HEK293 (cell line): ENCODE results near the gene PSMD9.
"Not testable (repeated sequence)": the region's sequence is repeated elsewhere in the genome, so short reads cannot be mapped to it uniquely, and the experiment has no call there.

Source experiments
- CTCF ChIA-PET: fragments of 350-600 bp; formaldehyde crosslinking; extraction: SDS; loops from one replicate; lab custom pipeline; 2021; ENCODE audit warnings: antibody characterized with exemption; lab: Yijun Ruan, JAX
- POLR2A ChIA-PET: fragments of 300-600 bp; formaldehyde crosslinking; extraction: SDS; loops from one replicate; lab custom pipeline; 2020; ENCODE audit warnings: antibody characterized with exemption, inconsistent platforms; lab: Yijun Ruan, JAX
- H3K27ac ChIP-seq: fragments of 200-500 bp; sonication (Bioruptor generic); 2 replicates; pipeline ENCODE4 v1.5.1; 2014; ENCODE audit warnings: low read depth, low read length, control low read depth, inconsistent platforms; ENCODE audit errors: extremely low read depth
- H3K36me3 ChIP-seq, 2 experiments: fragments of 200-500 bp in 1 of 2; sonication (Bioruptor generic) in 1 of 2; 1 replicate in 1 of 2; 2 replicates in 1 of 2; pipeline ENCODE4 v1.5.1; 2014 to 2017; ENCODE audit warnings: inconsistent platforms in 2 of 2, low read length in 2 of 2; ENCODE audit not compliant: control insufficient read depth in 2 of 2, insufficient read depth in 1 of 2
- H3K4me1 ChIP-seq: fragments of 200-500 bp; sonication (Bioruptor generic); 2 replicates; pipeline ENCODE4 v1.5.1; 2014; ENCODE audit warnings: mild to moderate bottlenecking, low read length, inconsistent platforms; ENCODE audit not compliant: control insufficient read depth, insufficient read depth
- H3K4me3 ChIP-seq: 2 replicates; pipeline ENCODE4 v1.5.1; 2011; ENCODE audit warnings: low read depth, mild to moderate bottlenecking, control low read depth, low read length, moderate library complexity
- H3K9me3 ChIP-seq: fragments of 200-500 bp; sonication (Bioruptor generic); 2 replicates; pipeline ENCODE4 v1.5.1; 2014; ENCODE audit warnings: low read depth, low read length, inconsistent platforms; ENCODE audit not compliant: control insufficient read depth, insufficient read depth
- HOXA7 ChIP-seq: sonication (generic); formaldehyde crosslinking; IDR thresholded peaks from 2 replicates; pipeline ENCODE4 v1.8.1; 2022; ENCODE audit warnings: missing genetic modification reagents, borderline replicate concordance
- OSR2 ChIP-seq: fragments of 450-650 bp; formaldehyde crosslinking; IDR thresholded peaks from 2 replicates; pipeline ENCODE4 v1.5.1; 2016; ENCODE audit warnings: missing biosample characterization, missing genetic modification characterization
- ZBTB7A ChIP-seq: fragments of 450-650 bp; formaldehyde crosslinking; IDR thresholded peaks from 2 replicates; pipeline ENCODE4 v1.5.1; 2016; ENCODE audit warnings: low read depth, missing biosample characterization, missing genetic modification characterization
- ZBTB8A ChIP-seq: fragments of 450-650 bp; formaldehyde crosslinking; IDR thresholded peaks from 2 replicates; pipeline ENCODE4 v1.5.1; 2016; ENCODE audit warnings: missing biosample characterization, missing genetic modification characterization
- ZNF19 ChIP-seq: fragments of 450-650 bp; formaldehyde crosslinking; IDR thresholded peaks from 2 replicates; pipeline ENCODE4; 2016; ENCODE audit warnings: missing biosample characterization, missing genetic modification characterization, low read depth
- ZNF292 ChIP-seq: fragments of 450-650 bp; formaldehyde crosslinking; IDR thresholded peaks from 2 replicates; pipeline ENCODE4 v1.5.1; 2016; ENCODE audit warnings: low read depth, missing biosample characterization, missing genetic modification characterization, borderline replicate concordance
- ZNF335 ChIP-seq: fragments of 450-650 bp; formaldehyde crosslinking; conservative IDR thresholded peaks from 2 replicates; pipeline ENCODE4 v1.5.1; 2016; ENCODE audit warnings: missing biosample characterization, missing genetic modification characterization
- ZNF433 ChIP-seq: fragments of 450-650 bp; formaldehyde crosslinking; IDR thresholded peaks from 2 replicates; pipeline ENCODE4 v1.5.1; 2016; ENCODE audit warnings: missing biosample characterization, missing genetic modification characterization, low read depth
- ZNF530 ChIP-seq: fragments of 450-650 bp; formaldehyde crosslinking; IDR thresholded peaks from 2 replicates; pipeline ENCODE4 v1.5.1; 2016; ENCODE audit warnings: low read depth, missing biosample characterization, missing genetic modification characterization
- ZNF561 ChIP-seq: fragments of 450-650 bp; IDR thresholded peaks from 2 replicates; pipeline ENCODE4 v1.5.1; 2018; ENCODE audit warnings: missing biosample characterization, missing genetic modification characterization, borderline replicate concordance
- TF ChIP-seq, protein P1 (sequence below): fragments of 450-650 bp; formaldehyde crosslinking; IDR thresholded peaks from 2 replicates; pipeline ENCODE4 v1.5.1; 2016; ENCODE audit warnings: missing biosample characterization, missing genetic modification characterization
- TF ChIP-seq, protein P2 (sequence below): fragments of 450-650 bp; formaldehyde crosslinking; IDR thresholded peaks from 2 replicates; pipeline ENCODE4 v1.5.1; 2016; ENCODE audit warnings: missing biosample characterization, missing genetic modification characterization
- TF ChIP-seq, protein P3 (sequence below): fragments of 450-650 bp; formaldehyde crosslinking; IDR thresholded peaks from 2 replicates; pipeline ENCODE4 v1.5.1; 2017; ENCODE audit warnings: missing biosample characterization, missing genetic modification characterization
- TF ChIP-seq, protein P4 (sequence below): fragments of 450-650 bp; formaldehyde crosslinking; IDR thresholded peaks from 2 replicates; pipeline ENCODE4 v1.5.1; 2017; ENCODE audit warnings: missing biosample characterization, missing genetic modification characterization

Gene PSMD9

DNA sequence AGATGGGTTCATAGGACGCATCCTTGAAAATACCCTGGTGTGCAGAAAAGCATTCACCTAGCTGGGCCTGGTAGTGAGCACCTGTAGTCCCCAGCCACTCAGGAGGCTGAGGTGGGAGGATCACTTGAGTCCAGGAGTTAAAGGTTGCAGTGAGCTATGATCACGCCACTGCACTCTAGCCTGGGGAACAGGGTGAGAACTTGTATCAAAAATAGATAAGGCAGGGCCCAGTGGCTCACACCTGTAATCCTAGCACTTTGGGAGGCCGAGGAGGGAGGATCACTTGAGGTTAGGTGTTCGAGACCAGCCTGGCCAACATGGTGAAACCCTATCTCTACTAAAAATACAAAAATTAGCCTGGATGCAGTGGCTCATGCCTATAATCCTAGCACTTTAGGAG lies 27.9 kb upstream of the PSMD9 start:
- CTCF ChIA-PET, result interaction anchor here (0.7 to 3.8 kb wide), 4 partner anchors 23 to 67 kb away, joined by 3 to 22 read pairs (median 4); partner anchors contain the start of genes PSMD9 and RHOF
- H3K36me3 ChIP-seq, H3K4me3 ChIP-seq, H3K27ac ChIP-seq, H3K4me1 ChIP-seq, H3K9me3 ChIP-seq, POLR2A ChIA-PET: not testable (repeated sequence)
- 0 out of 2 replicates have a peak, but pooled peaks have one; percentile 22 for TF ChIP-seq ZBTB7A (tag by site-specific recombination)

DNA sequence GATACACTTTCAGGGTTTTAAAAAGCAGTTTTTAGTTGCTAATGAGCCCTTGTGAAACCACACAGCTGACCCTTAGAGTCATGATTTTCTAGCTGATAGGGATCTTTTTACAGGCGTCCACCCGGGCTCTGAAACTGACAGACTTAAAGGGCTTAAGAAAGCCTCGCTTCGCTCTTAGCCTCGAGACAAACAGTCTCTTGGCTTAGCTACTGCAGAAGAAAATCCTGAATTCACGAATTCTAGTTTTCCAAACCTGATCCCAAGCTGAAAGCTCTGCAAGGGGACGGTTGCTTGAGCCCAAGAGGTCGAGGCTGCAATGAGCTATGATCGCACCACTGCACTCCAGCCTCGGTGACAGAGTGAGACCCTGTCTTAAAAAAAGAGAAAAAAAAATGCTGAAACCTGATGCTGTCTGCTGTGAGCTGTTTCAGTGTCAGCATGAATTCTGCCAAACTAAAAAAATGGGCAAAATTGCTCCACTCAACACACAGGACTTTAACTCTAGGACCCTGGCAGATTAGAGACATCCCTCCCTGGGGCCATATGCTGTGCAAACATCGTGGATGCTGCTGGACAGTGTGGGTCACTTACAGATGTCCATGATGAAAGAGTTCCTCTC lies 26.8 kb upstream of the PSMD9 start:
- CTCF ChIA-PET, result interaction anchor here (0.6 to 3.8 kb wide), 3 partner anchors 32 to 68 kb away, joined by 4 to 22 read pairs (median 6); partner anchors contain the start of gene RHOF
- H3K27ac ChIP-seq, result no peak overlapping the region

DNA sequence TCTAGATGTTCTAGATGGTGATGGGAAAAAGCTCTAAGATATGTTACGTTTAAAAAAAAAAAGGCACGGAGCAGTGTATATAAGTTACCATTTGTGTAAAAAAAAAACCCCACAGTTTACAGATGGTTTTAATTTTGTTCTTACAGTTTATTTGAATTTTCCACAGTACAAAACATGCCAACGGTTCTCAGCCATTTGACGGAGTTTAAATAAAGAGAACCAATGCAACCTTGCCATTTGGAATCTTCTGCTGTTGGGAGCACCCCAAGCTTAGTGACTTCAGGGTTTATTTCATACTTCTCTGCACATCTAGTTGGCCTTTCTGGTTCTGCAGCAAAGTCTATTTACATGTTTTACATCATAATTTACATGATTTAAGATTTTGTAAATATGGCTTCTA lies 22.3 kb upstream of the PSMD9 start:
- POLR2A ChIA-PET, result interaction anchor here (0.6 kb wide), 1 partner anchor 55 kb away, joined by 4 read pairs; no protein-coding TSS in a partner anchor
- TF ChIP-seq, protein P1, sequence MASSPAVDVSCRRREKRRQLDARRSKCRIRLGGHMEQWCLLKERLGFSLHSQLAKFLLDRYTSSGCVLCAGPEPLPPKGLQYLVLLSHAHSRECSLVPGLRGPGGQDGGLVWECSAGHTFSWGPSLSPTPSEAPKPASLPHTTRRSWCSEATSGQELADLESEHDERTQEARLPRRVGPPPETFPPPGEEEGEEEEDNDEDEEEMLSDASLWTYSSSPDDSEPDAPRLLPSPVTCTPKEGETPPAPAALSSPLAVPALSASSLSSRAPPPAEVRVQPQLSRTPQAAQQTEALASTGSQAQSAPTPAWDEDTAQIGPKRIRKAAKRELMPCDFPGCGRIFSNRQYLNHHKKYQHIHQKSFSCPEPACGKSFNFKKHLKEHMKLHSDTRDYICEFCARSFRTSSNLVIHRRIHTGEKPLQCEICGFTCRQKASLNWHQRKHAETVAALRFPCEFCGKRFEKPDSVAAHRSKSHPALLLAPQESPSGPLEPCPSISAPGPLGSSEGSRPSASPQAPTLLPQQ, result no peak
- no peak for TF ChIP-seq ZNF433 (tag by site-specific recombination)
- TF ChIP-seq HOXA7 (CRISPR knock-in tag), result no peak
- TF ChIP-seq ZNF561 (tag by site-specific recombination), result no peak
- TF ChIP-seq, all 188 proteins: peak for 0
- no peak overlapping the region for H3K4me3 ChIP-seq
- CTCF ChIA-PET, result interaction anchor here (1.7 kb wide), 1 partner anchor 54 kb away, joined by 4 read pairs; no protein-coding TSS in a partner anchor
- H3K4me1 ChIP-seq, result peaks cover 8% of the 10 kb centered on the region; the same call in 1 of the 2 replicates
- H3K27ac ChIP-seq, result no peak overlapping the region
- H3K36me3 ChIP-seq, result no peaks in the 10 kb centered on the region
- no peaks in the 10 kb centered on the region for H3K9me3 ChIP-seq

More for the DNA sequence above, 26.8 kb upstream of the PSMD9 start:
- Histone ChIP-seq H3K4me1 (peaks cover 8% of the 10 kb centered on the region; the same call in 1 of the 2 replicates), H3K4me3 (no peak overlapping the region)
- TF ChIP-seq, protein P2, sequence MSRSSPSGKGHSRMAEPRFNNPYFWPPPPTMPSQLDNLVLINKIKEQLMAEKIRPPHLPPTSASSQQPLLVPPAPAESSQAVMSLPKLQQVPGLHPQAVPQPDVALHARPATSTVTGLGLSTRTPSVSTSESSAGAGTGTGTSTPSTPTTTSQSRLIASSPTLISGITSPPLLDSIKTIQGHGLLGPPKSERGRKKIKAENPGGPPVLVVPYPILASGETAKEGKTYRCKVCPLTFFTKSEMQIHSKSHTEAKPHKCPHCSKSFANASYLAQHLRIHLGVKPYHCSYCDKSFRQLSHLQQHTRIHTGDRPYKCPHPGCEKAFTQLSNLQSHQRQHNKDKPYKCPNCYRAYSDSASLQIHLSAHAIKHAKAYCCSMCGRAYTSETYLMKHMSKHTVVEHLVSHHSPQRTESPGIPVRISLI (tag by site-specific recombination), result peak; percentile 39; the same call in 1 of the 2 replicates
- TF ChIP-seq, protein P3, sequence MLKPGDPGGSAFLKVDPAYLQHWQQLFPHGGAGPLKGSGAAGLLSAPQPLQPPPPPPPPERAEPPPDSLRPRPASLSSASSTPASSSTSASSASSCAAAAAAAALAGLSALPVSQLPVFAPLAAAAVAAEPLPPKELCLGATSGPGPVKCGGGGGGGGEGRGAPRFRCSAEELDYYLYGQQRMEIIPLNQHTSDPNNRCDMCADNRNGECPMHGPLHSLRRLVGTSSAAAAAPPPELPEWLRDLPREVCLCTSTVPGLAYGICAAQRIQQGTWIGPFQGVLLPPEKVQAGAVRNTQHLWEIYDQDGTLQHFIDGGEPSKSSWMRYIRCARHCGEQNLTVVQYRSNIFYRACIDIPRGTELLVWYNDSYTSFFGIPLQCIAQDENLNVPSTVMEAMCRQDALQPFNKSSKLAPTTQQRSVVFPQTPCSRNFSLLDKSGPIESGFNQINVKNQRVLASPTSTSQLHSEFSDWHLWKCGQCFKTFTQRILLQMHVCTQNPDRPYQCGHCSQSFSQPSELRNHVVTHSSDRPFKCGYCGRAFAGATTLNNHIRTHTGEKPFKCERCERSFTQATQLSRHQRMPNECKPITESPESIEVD (tag by site-specific recombination), result peak; percentile 91
- TF ChIP-seq ZNF19 (tag by site-specific recombination) (no peak), OSR2 (tag by site-specific recombination) (peak; percentile 7; the same call in 1 of the 2 replicates), ZNF530 (tag by site-specific recombination) (no peak), ZNF335 (peak; percentile 67), ZNF292 (tag by site-specific recombination) (no peak), ZBTB8A (peak; percentile 39; the same call in 1 of the 2 replicates)
- TF ChIP-seq, protein P4, sequence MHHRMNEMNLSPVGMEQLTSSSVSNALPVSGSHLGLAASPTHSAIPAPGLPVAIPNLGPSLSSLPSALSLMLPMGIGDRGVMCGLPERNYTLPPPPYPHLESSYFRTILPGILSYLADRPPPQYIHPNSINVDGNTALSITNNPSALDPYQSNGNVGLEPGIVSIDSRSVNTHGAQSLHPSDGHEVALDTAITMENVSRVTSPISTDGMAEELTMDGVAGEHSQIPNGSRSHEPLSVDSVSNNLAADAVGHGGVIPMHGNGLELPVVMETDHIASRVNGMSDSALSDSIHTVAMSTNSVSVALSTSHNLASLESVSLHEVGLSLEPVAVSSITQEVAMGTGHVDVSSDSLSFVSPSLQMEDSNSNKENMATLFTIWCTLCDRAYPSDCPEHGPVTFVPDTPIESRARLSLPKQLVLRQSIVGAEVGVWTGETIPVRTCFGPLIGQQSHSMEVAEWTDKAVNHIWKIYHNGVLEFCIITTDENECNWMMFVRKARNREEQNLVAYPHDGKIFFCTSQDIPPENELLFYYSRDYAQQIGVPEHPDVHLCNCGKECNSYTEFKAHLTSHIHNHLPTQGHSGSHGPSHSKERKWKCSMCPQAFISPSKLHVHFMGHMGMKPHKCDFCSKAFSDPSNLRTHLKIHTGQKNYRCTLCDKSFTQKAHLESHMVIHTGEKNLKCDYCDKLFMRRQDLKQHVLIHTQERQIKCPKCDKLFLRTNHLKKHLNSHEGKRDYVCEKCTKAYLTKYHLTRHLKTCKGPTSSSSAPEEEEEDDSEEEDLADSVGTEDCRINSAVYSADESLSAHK (tag by site-specific recombination), result peak; percentile 80
- TF ChIP-seq, all 188 proteins: peak for 6
- POLR2A ChIA-PET, result interaction anchor here (0.9 to 1.4 kb wide), 2 partner anchors 27 to 98 kb away, joined by 3 read pairs; partner anchors contain the start of gene PSMD9
- H3K36me3 ChIP-seq, result no peaks in the 10 kb centered on the region
- H3K9me3 ChIP-seq, result no peaks in the 10 kb centered on the region
